GM21381 (cell line): ENCODE data around the gene SPOUT1.

Source experiments
- ATAC-seq: cut with Tn5 transposase; IDR thresholded peaks from one replicate; pipeline ENCODE4 v1.9.1; 2021; ENCODE audit warnings: mild to moderate bottlenecking, moderate library complexity; ENCODE audit not compliant: unreplicated experiment

Gene SPOUT1

GRCh38 chr9:128838338-128838737 lies 8.7 kb upstream of the SPOUT1 start:
- ATAC-seq, result no peak

GRCh38 chr9:128836509-128837145 lies 7.0 kb upstream of the SPOUT1 start:
- no peak for ATAC-seq

- no peak for ATAC-seq
These were observed 5.9 kb upstream of the SPOUT1 start for GRCh38 chr9:128835246-128836210.

- ATAC-seq, result no peak
These were observed 4.1 kb upstream of the SPOUT1 start for GRCh38 chr9:128833696-128834095.

- ATAC-seq, result peak; percentile 3
These were observed 708 bp downstream of the SPOUT1 start for GRCh38 chr9:128828719-128829452.

GRCh38 chr9:128828267-128828666 lies 1.3 kb downstream of the SPOUT1 start:
- no peak for ATAC-seq

GRCh38 chr9:128825923-128826700 lies 3.5 kb downstream of the SPOUT1 start:
- ATAC-seq, result no peak

GRCh38 chr9:128824911-128825310 lies 4.7 kb downstream of the SPOUT1 start:
- no peak for ATAC-seq

- ATAC-seq, result no peak
These were observed 5.6 kb downstream of the SPOUT1 start for GRCh38 chr9:128823903-128824406.

GRCh38 chr9:128823362-128823902 lies 6.2 kb downstream of the SPOUT1 start:
- no peak for ATAC-seq

- ATAC-seq, result no peak
These were observed 7.1 kb downstream of the SPOUT1 start for GRCh38 chr9:128822407-128823042.

- no peak for ATAC-seq
These were observed 7.8 kb downstream of the SPOUT1 start for GRCh38 chr9:128821584-128822406.

GRCh38 chr9:128820665-128821583 lies 8.7 kb downstream of the SPOUT1 start:
- no peak for ATAC-seq

GRCh38 chr9:128819716-128820664 lies 9.6 kb downstream of the SPOUT1 start:
- ATAC-seq, result no peak

GRCh38 chr9:128818839-128819715 lies 10.5 kb downstream of the SPOUT1 start:
- ATAC-seq, result peak; percentile 28
